Thoracic aorta (tissue), 2 donors: ENCODE results near the gene CENATAC. TPM values are rescaled to one million over a fixed set of nuclear protein-coding genes. Genes with fewer than 3 reads are reported as not detected.

ENCODE experiments used
- ATAC-seq: fragments of 150-250 bp; one replicate; pipeline ENCODE4 v1.8.0; 2017; ENCODE audit warnings: low read depth; ENCODE audit not compliant: insufficient number of reproducible peaks, low FRiP score
- DNase-seq: peaks from one replicate; pipeline ENCODE4 v3.0.0-alpha.2; 2020; ENCODE audit warnings: low spot score
- H3K27ac ChIP-seq, 2 donors: fragments of 200-600 bp; sonication (generic); 1 replicate in 1 of 2; 2 replicates in 1 of 2; pipeline ENCODE4 v1.5.1; 2016; ENCODE audit warnings: mild to moderate bottlenecking in 2 of 2, moderate library complexity in 2 of 2
- H3K27me3 ChIP-seq: fragments of 200-600 bp; sonication (generic); replicated peaks from 2 replicates; pipeline ENCODE4 v1.6.0; 2016; ENCODE audit warnings: mild to moderate bottlenecking; ENCODE audit not compliant: insufficient read depth
- H3K36me3 ChIP-seq: fragments of 200-600 bp; sonication (generic); one replicate; pipeline ENCODE4 v1.5.1; 2016
- H3K4me1 ChIP-seq, 2 donors: fragments of 200-600 bp; sonication (generic); 1 replicate in 1 of 2; 2 replicates in 1 of 2; pipeline versions ENCODE4 v1.5.1 to v1.6.0; 2016; ENCODE audit warnings: low read depth in 2 of 2, mild to moderate bottlenecking in 1 of 2; ENCODE audit not compliant: control insufficient read depth in 1 of 2
- H3K4me3 ChIP-seq: fragments of 200-600 bp; sonication (generic); 2 replicates; pipeline ENCODE4 v1.5.1; 2016; ENCODE audit warnings: mild to moderate bottlenecking
- H3K9me3 ChIP-seq: fragments of 200-600 bp; sonication (generic); 2 replicates; pipeline ENCODE4 v1.5.1; 2016
- CTCF ChIP-seq: fragments of 200-600 bp; sonication (generic); IDR thresholded peaks from one replicate; pipeline ENCODE4 v1.5.1; 2019; ENCODE audit warnings: antibody characterized with exemption
- total RNA-seq, 2 donors: library from RNA; depleted of rRNA; stranded (reverse); fragments of >200 nt; gene quantifications; one replicate each; pipeline versions ENCODE4 v1.1.0 to v1.2.3, GENCODE V29; 2016

The CENATAC gene
- total RNA-seq, 2 donors from 2014 or later: 63.5 to 128 TPM

GRCh38 chr11:119042927-119043326 lies 45.0 kb downstream of the CENATAC start:
- Histone ChIP-seq H3K4me3 (no peak overlapping the region), H3K4me1 (no peaks in the 10 kb centered on the region), H3K27me3 (no peaks in the 10 kb centered on the region), H3K36me3 (peaks cover 20% of the 10 kb centered on the region), H3K9me3 (no peaks in the 10 kb centered on the region), H3K27ac (no peak overlapping the region)
- no peak for ATAC-seq
- no peak for DNase-seq
- TF ChIP-seq CTCF: no peak

GRCh38 chr11:119044708-119045107 lies 46.8 kb downstream of the CENATAC start:
- no peak for TF ChIP-seq CTCF
- H3K4me3 ChIP-seq: no peak overlapping the region
- peaks cover 38% of the 10 kb centered on the region for H3K36me3 ChIP-seq
- H3K27ac ChIP-seq: no peak overlapping the region
- H3K4me1 ChIP-seq: no peaks in the 10 kb centered on the region
- ATAC-seq (no peak), DNase-seq (no peak)
- H3K9me3 ChIP-seq: no peaks in the 10 kb centered on the region
- H3K27me3 ChIP-seq: no peaks in the 10 kb centered on the region

GRCh38 chr11:119046489-119046888 lies 48.6 kb downstream of the CENATAC start:
- no peak for TF ChIP-seq CTCF
- peaks cover 51% of the 10 kb centered on the region for H3K36me3 ChIP-seq
- no peak overlapping the region for H3K4me3 ChIP-seq
- no peaks in the 10 kb centered on the region for H3K27me3 ChIP-seq
- no peaks in the 10 kb centered on the region for H3K4me1 ChIP-seq
- ATAC-seq (no peak), DNase-seq (no peak)
- H3K9me3 ChIP-seq: no peaks in the 10 kb centered on the region
- H3K27ac ChIP-seq: no peak overlapping the region

GRCh38 chr11:119047205-119047604 lies 49.3 kb downstream of the CENATAC start:
- Histone ChIP-seq H3K36me3 (peaks cover 57% of the 10 kb centered on the region), H3K27me3 (no peaks in the 10 kb centered on the region), H3K4me1 (no peaks in the 10 kb centered on the region), H3K4me3 (no peak overlapping the region), H3K9me3 (no peaks in the 10 kb centered on the region), H3K27ac (no peak overlapping the region)
- no peak for DNase-seq
- no peak for TF ChIP-seq CTCF
- ATAC-seq: no peak

GRCh38 chr11:119048644-119049043 lies 50.7 kb downstream of the CENATAC start:
- no peak for ATAC-seq
- H3K4me3 ChIP-seq: no peak overlapping the region
- H3K36me3 ChIP-seq: peaks cover 70% of the 10 kb centered on the region
- H3K9me3 ChIP-seq: no peaks in the 10 kb centered on the region
- DNase-seq: no peak
- TF ChIP-seq CTCF: no peak
- H3K27me3 ChIP-seq: no peaks in the 10 kb centered on the region
- H3K27ac ChIP-seq: no peak overlapping the region
- H3K4me1 ChIP-seq: no peaks in the 10 kb centered on the region
